Measurements from ENCODE around the gene DEFB123. TPM values are rescaled to one million over a fixed set of nuclear protein-coding genes. Genes with fewer than 3 reads are reported as not detected.
"Not testable (repeated sequence)": the region's sequence is repeated elsewhere in the genome, so short reads cannot be mapped to it uniquely, and the experiment has no call there.

The DEFB123 gene
- total RNA-seq, 4 donors from 2014 or later, result not detected

DNA sequence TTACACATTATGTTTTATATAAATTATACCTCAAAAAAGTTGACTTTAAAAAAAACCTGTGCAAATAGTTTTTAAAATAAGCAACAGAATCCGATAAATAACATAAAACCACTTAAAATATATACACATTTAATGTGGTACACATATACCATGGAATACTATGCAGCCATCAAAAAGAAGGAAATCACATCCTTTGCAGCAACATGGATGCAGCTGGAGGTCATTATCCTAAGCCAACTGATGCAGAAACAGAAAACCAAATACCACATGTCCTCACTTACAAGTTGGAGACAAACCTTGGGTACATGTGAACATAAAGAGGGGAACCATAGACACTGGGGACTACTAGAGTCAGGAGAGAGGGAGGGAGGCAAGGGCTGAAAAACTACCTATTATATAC is 30.4 kb upstream of the DEFB123 start:
- Histone ChIP-seq H3K4me3 (no peak overlapping the region), H3K4me1 (no peaks in the 10 kb centered on the region), H3K9me3 (no peaks in the 10 kb centered on the region), H3K36me3 (no peaks in the 10 kb centered on the region), H3K27ac (no peak overlapping the region), H3K27me3 (no peaks in the 10 kb centered on the region)
- DNase-seq, result no peak
- intact Hi-C loops (cut with DNase I), result no loop called here
- WGBS, 2 donors, result 27 to 39% methylated on average over 1 of the region's 1 CpG
- no peak for TF ChIP-seq POLR2A (IDR thresholded peaks at IDR 0.05)
- TF ChIP-seq, protein P1, sequence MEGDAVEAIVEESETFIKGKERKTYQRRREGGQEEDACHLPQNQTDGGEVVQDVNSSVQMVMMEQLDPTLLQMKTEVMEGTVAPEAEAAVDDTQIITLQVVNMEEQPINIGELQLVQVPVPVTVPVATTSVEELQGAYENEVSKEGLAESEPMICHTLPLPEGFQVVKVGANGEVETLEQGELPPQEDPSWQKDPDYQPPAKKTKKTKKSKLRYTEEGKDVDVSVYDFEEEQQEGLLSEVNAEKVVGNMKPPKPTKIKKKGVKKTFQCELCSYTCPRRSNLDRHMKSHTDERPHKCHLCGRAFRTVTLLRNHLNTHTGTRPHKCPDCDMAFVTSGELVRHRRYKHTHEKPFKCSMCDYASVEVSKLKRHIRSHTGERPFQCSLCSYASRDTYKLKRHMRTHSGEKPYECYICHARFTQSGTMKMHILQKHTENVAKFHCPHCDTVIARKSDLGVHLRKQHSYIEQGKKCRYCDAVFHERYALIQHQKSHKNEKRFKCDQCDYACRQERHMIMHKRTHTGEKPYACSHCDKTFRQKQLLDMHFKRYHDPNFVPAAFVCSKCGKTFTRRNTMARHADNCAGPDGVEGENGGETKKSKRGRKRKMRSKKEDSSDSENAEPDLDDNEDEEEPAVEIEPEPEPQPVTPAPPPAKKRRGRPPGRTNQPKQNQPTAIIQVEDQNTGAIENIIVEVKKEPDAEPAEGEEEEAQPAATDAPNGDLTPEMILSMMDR (IDR thresholded peaks at IDR 0.05), result no peak

- Histone ChIP-seq H3K27ac (no peak overlapping the region), H3K9me3 (no peaks in the 10 kb centered on the region), H3K4me3 (no peak overlapping the region), H3K4me1 (no peaks in the 10 kb centered on the region), H3K36me3 (no peaks in the 10 kb centered on the region), H3K27me3 (peaks cover 0 to 4% (median 0%) of the 10 kb centered on the region in 4 donors)
- 60 to 64% methylated on average over 6 of the region's 6 CpGs for WGBS, 2 donors
- no peak for DNase-seq
- TF ChIP-seq, protein P1 (IDR thresholded peaks at IDR 0.05), result no peak
- TF ChIP-seq POLR2A (IDR thresholded peaks at IDR 0.05), result no peak
- intact Hi-C loops (cut with DNase I), result no loop called here
These were observed 26.1 kb upstream of the DEFB123 start for GRCh38 chr20:31414381-31414780.

DNA sequence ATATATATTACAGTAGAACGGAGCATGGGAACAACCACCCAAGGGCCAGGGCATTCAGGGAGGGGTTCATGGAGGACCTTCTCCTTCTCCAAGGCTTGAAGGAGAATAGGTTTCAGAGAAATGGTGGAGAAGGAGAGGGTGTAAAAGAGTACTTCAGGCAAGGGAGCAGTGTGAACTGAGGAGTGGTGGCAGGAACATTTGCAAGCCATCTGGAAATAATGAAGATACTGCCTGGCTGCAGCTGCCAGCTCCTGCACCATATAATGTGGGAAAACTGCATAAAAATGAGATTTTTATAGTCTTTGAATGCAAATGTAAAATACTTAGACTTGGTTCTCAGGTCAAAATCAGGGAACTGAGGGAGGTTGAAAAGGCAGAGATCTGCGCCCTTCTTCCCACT is 24.8 kb upstream of the DEFB123 start:
- DNase-seq, result no peak
- Histone ChIP-seq H3K36me3 (no peaks in the 10 kb centered on the region), H3K27me3 (peaks cover 0 to 4% (median 0%) of the 10 kb centered on the region in 4 donors), H3K4me1 (no peaks in the 10 kb centered on the region), H3K27ac (no peak overlapping the region), H3K9me3 (no peaks in the 10 kb centered on the region), H3K4me3 (no peak overlapping the region)
- intact Hi-C loops (cut with DNase I), result no loop called here
- TF ChIP-seq, protein P1 (IDR thresholded peaks at IDR 0.05), result no peak
- no peak for TF ChIP-seq POLR2A (IDR thresholded peaks at IDR 0.05)
- 88 to 94% methylated on average over 2 of the region's 2 CpGs for WGBS, 2 donors

GRCh38 chr20:31418307-31418706 is 22.1 kb upstream of the DEFB123 start:
- Histone ChIP-seq H3K27me3 (peaks cover 0 to 4% (median 0%) of the 10 kb centered on the region in 4 donors), H3K9me3 (no peaks in the 10 kb centered on the region), H3K27ac (no peak overlapping the region), H3K4me3 (no peak overlapping the region), H3K4me1 (no peaks in the 10 kb centered on the region), H3K36me3 (no peaks in the 10 kb centered on the region)
- WGBS, 2 donors, result 70 to 77% methylated on average over 7 of the region's 7 CpGs
- no peak for DNase-seq
- TF ChIP-seq POLR2A (IDR thresholded peaks at IDR 0.05), result no peak
- TF ChIP-seq, protein P1 (IDR thresholded peaks at IDR 0.05), result no peak
- intact Hi-C loops (cut with DNase I), result no loop called here

DNA sequence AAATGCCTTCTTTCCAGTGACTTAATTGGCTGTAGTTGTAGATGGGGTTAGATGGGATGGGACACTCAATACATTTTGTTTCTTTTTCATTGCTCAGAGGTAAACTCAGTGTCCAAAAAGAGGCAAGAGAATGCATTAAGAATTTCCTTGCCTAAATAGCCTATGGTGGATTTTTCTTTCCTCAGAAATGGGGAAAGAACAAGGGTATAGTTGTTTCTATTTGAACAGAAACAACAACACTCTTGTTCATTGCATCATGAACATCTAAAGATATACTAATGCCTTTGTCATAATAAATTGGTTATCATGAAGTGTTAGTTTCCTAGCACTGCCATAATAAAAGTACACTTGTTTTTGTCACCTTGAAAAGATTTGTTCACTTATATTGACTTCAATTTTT is 14.6 kb upstream of the DEFB123 start:
- no peak overlapping the region for H3K4me3 ChIP-seq
- H3K9me3 ChIP-seq, result no peaks in the 10 kb centered on the region
- intact Hi-C loops (cut with DNase I), result no loop called here
- H3K27me3 ChIP-seq, result no peaks in the 10 kb centered on the region
- DNase-seq, result no peak
- H3K36me3 ChIP-seq, result no peaks in the 10 kb centered on the region
- TF ChIP-seq POLR2A (IDR thresholded peaks at IDR 0.05), result no peak
- TF ChIP-seq, protein P1 (IDR thresholded peaks at IDR 0.05), result no peak
- no peaks in the 10 kb centered on the region for H3K4me1 ChIP-seq
- H3K27ac ChIP-seq, result no peak overlapping the region

GRCh38 chr20:31426891-31427551 is 13.4 kb upstream of the DEFB123 start:
- not testable (repeated sequence) for H3K4me1 ChIP-seq
- no CpG with 5 or more reads among the region's 48 CpGs for WGBS, 2 donors

GRCh38 chr20:31427576-31427975 is 12.9 kb upstream of the DEFB123 start:
- H3K4me1 ChIP-seq, H3K36me3 ChIP-seq: not testable (repeated sequence)
- WGBS, 2 donors, result no CpG with 5 or more reads among the region's 31 CpGs

More at GRCh38 chr20:31426891-31427551, 13.4 kb upstream of the DEFB123 start:
- intact Hi-C loops (cut with DNase I); H3K27ac ChIP-seq; H3K36me3 ChIP-seq; H3K4me3 ChIP-seq; DNase-seq; H3K9me3 ChIP-seq; H3K27me3 ChIP-seq: not testable (repeated sequence)

More at GRCh38 chr20:31427576-31427975, 12.9 kb upstream of the DEFB123 start:
- DNase-seq; intact Hi-C loops (cut with DNase I); H3K27ac ChIP-seq; H3K4me3 ChIP-seq; H3K27me3 ChIP-seq; H3K9me3 ChIP-seq: not testable (repeated sequence)
